Tongue (tissue), 2 donors: Measurements from ENCODE around the gene ZNF483. TPM values are rescaled to one million over a fixed set of nuclear protein-coding genes. Genes with fewer than 3 reads are reported as not detected.
"Not testable (repeated sequence)": the region's sequence is repeated elsewhere in the genome, so short reads cannot be mapped to it uniquely, and the experiment has no call there.

Experiments used
- DNase-seq: peaks from one replicate; pipeline ENCODE4 v3.0.0-alpha.2; 2015
- total RNA-seq: library from RNA; depleted of rRNA; stranded (reverse); fragments of >200 nt; gene quantifications from one replicate; pipeline ENCODE4 v1.2.3, GENCODE V29; 2014

ZNF483 gene
- total RNA-seq, 1 donor from 2014 or later, result 9.3 TPM

DNA sequence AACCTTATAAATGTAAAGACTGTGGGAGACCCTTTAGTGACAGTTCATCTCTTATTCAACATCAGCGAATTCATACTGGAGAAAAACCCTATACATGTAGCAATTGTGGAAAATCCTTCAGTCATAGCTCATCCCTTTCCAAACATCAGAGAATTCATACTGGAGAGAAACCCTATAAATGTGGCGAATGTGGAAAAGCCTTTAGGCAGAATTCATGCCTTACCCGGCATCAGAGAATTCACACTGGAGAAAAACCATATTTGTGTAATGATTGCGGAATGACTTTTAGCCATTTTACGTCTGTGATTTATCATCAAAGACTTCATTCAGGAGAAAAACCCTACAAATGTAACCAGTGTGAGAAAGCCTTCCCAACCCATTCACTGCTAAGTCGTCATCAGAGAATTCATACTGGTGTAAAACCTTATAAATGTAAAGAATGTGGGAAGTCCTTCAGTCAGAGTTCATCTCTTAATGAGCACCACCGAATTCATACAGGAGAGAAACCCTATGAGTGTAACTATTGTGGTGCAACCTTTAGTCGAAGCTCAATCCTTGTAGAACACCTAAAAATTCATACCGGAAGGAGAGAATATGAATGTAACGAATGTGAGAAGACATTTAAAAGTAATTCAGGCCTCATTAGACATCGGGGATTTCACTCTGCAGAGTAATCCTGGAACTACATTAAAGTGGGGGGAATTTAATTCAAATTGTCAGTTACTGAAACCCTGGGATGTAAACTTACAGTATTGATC is 17.7 kb downstream of the ZNF483 start:
- no peak for DNase-seq

DNA sequence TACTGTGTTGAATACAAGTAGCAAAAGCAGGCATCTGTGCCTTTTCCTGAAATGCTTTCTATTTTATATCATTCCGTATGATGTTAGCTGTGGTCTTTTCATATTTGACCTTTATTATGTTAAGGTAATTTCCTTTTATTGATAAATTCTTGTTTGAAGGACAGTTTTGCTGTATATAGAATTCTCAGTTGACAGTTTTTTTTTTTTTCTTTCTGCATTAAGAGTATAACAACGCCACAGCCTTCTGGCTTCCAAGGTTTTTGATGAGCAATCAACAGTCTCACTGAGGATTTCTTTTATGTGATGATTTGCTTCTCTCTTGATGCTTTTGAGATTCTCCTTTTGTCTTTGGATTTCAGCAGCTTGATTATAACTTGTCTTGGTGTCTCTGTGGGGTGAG is 23.6 kb downstream of the ZNF483 start:
- no peak for DNase-seq

DNA sequence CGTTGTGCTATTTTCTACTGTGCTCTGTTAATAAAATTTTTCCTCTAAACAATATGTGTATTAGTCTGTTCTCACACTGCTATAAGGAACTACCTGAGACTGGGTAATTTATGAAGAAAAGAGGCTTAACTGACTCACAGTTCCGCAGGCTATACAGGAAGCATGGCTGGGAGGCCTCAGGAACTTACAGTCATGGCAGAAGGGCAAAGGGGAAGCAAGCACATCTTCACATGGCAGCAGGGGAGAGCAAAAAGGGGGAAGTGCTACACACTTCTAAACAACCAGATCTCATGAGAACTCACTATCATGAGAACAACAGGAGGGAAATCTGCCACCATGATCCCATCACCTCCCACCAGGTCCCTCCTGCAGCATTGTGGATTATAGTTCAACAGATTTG is 30.4 kb downstream of the ZNF483 start:
- not testable (repeated sequence) for DNase-seq

DNA sequence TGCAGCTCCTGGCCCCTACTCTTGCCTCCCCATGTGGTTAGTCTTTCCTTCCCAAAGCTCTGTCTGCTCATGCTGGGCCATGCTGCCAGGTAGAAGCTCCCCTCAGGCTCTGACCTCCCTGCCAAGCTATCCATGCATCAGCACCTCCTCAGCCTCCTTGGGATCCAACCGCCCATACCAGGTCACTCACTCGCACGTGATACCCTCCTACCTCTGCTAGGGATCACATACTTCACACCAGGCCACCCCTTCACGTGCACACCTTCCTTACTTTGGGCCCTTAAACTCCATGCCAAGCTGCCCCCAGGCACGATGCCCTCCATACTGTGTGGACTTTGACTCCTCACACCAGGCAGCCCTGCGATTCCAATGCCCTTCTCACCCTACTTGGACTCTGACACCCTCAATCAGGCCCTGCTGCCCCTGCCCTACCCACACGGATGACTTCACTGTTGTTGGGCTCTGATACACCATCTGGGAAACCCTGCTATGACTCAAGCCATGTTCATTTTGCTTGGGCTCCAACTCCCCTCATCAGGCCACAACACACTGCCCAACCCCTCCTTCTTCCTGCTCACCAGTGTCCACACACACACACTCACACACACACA is 34.1 kb downstream of the ZNF483 start:
- DNase-seq, result no peak

DNA sequence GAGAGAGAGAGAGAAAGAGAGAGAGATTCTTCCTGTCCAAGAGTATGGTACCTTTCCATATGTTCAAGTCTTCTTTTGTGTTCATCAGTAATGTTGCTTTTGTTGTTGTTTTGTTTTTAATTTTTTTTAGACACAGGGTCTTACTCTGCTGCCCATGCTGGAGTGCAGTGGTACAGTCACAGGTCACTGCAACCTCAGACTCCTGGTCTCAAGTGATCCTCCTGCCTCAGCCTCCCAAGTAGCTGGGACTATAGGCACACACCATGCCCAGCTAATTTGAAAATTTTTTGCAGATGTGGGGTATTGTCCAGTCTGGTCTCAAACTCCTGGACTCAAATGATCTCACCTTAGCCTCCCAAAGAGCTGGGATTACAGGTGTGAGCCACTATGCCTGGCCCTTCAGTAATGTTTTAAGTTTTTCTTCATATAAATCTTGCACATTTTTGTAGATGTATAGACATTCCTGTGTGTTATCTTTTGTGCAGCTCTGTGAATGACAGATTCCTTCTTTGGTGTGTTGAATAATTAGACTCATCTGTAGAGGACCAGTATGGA is 36.3 kb downstream of the ZNF483 start:
- no peak for DNase-seq

DNA sequence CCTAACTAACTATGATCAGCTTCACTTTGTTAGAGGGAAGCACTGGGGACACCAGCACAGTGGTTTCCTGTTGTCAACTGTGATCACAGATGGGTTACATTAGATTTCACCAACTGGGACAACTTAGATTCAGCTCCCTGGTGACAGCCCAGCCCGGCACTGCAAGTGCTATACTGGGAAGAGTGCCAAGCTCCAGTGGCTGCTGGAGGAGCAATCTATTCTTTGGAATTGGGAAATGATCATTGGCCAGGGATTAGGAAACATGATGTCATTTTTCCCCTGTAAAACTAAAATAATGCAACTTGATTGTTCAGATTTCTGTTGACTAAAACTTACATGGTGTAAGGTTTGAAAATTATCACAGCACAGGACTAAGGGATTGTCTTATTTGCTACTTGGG is 41.3 kb downstream of the ZNF483 start:
- DNase-seq, result peak; percentile 15

DNA sequence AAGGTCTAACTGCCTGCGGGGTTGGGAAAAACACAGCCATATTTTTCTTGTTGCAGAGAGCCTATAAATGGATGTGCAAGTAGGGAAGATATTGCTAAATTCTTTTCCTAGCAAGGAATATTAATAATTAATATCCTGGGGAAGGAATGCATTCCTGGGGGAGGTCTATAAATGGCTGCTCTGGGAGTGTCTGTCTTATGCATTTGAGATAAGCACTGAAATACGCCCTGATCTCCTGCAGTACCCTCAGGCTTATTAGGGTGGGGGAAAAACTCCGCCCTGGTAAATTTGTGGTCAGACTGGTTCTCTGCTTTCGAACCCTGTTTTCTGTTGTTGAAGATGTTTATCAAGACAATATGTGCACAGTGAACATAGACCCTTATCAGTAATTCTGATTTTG is 43.1 kb downstream of the ZNF483 start:
- DNase-seq, result not testable (repeated sequence)

DNA sequence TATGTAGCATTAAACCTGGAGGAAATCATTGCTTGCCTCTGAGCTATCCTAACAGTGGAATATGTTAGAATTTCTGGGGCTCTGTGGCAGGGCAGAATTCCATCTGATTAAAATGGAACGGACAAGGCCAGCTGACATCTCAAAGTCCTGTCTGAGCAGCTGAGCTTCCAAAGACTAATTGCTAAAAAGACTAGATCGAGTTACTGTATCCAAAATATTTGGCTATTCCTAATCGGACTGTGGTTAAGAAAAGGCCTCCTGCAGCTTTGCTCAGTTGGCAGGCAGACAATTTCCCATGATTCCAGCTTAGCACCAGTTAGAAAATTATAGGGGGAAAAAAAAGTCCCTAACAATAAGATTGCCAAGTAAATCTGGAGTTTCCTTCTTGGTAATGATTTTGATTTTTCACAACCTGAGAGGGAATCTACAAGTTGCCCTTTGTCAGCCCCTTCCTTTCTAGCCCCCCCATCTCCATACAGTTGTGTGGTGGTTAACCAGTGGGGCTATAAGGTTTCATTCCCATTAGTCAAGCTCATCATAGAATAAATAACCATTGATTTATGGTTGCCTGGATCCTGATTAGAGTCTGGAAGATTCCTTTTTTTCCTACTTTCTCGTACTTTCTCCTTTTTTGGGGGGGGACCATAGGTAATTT is 48.1 kb downstream of the ZNF483 start:
- peak; percentile 95 for DNase-seq

DNA sequence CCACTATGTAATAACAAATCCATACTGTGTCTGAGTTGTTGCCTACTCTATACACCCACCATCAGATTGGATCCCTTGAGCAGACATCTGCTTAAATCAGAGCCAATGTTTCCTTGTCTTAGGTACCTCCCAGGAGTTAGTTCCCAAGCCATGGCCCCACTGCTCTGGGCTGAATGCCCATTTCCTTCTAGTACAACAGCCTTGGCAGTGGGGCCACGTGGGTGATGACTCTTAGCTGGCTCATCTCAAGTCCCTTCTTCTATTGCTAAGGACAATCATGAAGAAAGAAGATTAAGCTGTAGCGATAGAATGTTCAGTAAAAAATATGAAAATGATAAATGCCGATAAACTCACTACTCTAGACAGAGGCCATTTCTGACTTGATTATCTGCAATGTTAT is 57.9 kb downstream of the ZNF483 start:
- DNase-seq, result no peak

DNA sequence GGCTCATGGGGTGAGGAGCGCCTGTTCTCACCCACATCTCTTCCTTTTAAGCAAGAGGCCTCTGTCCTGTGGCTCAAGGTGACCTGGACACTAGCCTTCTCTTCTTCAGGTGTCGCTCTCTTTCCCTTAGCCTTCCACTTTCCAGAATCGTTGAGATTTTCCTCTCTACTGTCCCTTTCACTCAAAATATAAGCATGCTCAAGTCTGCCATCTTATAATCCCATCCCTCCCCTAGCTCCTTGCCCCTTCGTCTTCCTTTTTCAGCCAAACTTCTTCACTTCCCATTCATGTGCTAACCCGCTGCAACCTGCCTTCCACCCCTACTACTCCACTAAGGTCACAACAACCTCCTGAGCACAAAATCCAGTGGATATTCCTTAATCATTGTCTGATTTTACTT is 61.4 kb downstream of the ZNF483 start:
- DNase-seq, result no peak

DNA sequence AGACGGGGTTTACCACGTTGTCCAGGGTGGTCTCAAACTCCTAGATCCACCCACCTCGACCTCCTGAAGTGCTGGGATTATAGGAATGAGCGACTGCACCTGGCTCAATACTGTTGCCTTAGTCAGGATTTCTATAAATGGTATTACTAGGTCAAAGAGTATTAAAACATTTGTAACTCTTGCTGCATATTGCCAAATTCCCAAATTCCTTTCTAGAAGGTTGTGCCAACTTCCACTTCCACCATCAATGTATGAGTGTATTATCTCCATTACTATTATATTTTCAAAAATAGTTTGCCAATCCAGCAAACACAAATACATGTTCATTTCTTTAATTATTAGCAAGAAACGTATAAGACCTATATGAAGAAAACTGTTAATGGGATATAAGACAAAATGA is 63.9 kb downstream of the ZNF483 start:
- no peak for DNase-seq

DNA sequence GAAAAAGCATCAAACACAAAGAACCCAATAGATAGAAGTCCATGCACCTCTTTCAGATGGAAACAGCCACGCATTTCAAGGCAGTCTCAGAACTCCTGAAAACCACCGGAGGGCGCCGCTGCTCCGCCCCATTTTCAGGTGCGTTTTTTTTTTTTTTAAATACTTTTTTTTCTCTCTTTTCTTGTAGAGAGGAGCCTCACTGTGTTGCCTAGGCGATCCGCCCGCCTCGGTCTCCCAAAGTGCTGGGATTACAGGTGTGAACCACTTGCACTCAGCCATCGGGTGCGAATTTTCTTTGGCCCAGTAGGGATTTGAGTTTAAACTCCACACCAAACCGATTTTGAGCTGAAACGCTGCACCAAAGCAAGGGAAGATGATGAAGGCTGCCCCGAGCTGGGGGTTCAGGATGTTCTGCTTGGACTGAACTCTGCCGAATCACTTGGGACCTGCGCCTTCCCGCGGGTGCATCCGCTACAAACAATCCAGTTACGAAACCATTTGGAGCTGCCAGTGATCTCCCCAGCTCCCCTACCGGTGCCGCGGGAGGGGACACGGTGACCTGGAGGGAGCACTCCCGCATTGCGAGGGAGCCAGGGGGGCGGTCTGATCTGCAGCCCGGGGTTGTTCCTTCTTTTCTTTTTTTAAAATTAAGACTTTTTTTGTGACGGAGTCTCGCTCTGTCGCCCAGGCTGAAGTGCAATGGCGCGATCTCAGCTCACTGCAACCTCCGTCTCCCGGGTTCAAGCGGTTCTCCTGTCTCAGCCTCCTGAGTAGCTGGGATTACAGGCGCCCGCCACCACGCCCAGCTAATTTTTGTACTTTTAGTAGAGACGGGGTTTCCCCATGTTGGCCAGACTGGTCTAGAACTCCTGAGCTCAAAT is 73.1 kb downstream of the ZNF483 start:
- peak; percentile 83 for DNase-seq

DNA sequence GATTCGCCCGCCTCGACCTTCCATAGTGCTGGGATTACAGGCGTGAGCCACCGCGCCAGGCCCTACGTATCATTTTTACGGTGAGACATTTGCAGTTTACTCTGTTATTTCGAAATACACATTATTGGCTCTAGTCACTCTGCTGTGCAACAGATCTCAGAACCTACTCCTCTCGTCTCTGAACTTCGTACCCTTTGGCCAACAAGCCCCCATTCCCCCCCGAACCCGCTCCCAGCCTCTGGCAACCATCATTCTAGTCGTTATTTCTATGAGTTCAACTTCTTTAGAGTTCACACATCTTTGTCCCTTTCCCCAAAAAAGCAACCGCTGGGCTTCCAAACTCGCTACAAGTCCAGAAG is 73.7 kb downstream of the ZNF483 start:
- DNase-seq, result peak; percentile 56

DNA sequence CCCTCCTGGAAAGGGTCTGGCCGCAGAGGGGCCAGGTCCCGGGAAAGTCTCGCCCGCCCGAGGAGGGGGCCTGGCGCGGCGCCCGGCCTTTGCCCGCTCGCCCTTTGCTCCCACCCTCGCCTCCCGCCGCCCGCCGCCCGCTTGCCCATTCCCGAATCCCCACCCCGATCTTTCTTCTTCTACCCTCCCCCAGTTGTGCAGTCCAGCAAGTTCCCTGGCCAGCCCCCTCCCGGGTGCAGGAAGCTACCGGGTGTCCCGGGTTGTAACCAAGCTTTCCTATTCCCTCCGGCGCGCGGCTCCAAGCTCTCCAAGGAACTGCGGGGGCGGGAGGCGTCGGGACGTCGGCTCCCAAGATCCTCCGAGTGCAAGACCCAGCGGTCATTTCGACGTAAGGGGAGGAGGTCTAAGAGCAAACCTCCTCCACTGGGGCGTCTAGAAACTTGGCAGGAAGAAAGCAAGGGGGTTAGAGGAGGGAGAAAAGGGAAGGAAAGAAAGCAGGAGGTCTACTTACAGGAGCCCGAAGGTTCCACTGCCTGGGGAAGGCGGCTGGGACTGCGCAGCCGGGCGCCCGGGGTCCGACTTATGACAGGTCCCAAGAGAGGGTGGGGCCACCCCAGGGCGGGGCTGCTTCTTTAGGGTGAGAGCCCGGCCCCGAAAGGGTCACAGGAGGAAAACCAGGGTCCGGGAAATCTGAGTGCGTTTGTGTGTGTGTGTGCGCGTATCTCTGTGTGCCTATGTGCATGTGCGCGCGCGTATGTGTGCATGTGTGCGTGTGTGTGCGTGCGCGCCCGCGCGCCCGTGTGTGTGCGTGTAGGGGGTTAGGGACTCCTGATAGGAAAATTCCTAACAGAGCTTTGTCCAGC is 74.3 kb downstream of the ZNF483 start, which contains the start of gene PTGR1:
PTGR1 (minus strand) TSS at position 556 of the 863 bp plus-strand sequence. CDS start 2,225 bp downstream, outside the sequence.
- DNase-seq, result peak; percentile 92

DNA sequence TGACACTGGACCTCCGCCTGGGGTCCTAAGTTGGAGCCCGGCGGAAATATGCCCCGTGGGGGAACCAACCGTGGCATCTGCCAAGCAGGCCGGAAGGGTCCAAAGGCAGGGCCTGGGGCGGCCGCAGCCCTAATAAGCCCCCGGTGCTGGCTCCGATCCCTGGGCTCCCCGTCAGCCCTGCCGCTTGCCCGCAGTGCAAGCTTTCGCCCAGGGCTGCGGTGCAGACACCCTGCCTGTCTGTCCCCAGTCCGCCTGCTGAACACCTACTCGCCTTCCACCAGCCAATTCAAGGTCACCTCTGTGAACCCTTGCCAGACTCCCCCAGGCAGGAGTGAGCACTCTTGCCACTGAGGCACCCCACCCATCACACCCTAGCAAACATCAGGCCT is 75.0 kb downstream of the ZNF483 start:
- no peak for DNase-seq

DNA sequence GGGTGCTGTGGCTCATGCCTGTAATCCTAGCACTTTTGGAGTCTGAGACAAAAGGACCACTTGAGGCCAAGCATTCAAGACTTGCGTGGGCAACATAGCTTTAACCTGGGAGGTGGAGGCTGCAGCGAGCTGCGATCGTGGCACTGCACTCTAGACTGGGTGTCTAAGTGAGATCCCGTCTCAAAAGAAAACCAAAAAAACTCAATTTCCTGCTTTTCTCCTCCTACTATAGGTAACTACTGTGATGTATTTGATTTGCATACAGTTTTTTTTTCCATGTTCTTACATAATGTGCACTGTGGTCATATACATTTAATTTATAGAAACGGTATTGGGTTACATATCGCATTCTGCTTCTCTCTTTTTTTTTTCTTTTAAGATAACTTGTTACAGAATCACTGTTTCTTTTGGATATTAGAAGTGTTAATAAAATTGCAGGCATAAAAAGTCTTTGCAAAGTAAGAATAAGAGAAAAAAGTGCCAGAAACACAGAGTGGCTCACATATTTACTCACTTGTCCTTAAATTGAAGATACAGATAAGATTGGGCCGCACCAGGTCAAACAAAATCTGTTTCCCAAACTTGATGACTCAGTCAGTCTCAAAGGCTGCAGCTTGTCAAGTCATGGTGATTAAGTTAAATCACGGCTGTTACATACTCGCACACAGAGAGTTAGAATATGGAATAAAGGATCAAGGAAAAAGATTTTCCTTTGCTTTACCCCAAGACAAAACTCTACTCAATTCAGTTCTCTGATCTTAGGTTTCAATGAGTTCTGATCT is 76.4 kb downstream of the ZNF483 start:
- peak; percentile 51 for DNase-seq

DNA sequence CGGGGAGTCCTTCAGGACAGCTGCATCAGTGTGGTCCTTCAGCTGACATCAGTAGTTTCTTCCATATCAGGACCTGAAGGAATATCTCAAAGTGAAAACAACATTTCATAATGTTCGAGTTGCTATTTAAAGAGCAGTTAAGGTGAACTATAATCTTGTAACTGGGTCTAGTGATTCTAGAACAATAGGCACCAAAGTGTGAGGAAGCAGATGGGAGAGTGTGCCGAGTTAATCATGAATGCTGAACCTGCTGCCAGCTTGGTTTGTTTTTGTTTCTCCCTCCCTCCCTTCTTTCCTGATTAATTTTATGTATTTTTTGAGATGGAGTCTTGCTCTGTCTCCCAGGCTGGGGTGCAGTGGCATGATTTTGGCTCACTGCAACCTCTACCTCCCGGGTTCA is 78.1 kb downstream of the ZNF483 start:
- no peak for DNase-seq

DNA sequence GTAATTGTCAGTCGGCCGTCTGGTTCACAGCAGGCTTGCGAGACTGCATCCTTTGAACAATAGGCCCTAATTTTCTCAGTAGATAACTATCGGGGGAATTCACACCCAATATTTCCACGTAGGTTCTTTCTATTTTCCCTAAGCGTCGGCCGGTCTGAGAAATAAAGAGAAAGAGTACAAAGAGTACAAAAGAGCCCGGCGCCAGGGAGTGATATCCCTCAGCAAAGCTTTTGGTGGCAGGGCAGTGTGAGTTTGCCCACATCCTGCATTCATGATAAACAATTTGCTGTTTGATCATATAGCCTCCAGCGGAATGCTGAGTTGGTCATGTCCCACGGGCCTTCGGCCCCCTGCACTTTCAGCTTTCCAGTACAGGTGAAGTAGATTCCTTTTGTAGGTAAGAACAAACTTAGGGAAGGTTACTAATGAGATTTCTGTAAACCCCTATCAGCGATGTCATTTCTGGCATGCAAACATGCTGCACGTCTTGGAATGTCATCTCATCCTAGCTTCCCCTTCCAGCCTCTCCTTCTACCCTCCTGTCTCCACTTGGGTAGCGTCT is 79.2 kb downstream of the ZNF483 start:
- DNase-seq, result no peak

DNA sequence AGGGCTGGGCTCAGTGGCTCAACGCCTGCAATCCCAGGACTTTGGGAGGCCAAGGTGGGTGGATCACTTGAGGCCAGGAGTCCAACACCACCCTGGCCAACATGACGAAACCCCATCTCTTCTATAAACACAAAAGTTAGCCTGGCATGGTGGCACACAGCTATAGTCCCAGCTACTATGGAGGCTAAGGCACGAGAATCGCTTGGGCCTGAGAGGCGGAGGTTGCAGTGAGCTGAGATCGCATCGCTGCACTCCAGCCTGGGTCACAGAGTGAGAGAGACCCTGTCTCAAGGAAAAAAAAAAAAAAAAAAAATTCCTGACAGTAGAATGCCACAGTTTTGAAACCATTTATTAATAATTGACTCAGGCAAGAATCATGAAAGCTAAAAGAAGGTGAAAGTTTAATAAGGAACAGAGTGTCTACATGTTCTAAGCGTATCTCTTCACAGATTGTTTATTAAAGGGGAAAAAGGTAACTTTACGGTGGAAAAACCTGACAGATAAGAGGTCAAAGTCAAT is 80.1 kb downstream of the ZNF483 start:
- no peak for DNase-seq

DNA sequence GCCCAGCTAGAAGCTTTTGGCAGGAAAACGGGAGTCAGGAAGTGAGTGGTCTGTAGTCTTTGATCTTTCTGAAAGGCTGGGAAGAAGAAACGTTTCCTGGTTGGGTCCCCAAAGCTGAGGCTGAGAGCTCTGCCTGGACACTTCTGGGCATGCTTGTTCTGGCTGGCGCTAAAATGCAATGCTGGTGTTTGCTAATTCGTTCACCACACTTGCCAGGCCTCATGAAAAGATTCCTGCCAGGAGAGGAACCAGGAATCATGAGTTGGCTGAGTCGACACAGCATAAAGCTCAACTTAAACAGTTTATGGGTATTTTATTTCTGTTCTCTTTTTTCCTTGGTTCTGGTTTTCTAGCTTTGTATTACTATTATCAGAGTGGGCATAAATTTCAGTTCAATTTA is 85.2 kb downstream of the ZNF483 start:
- no peak for DNase-seq
